Endothelial cell of umbilical vein (primary cell): ENCODE results near the gene TMEM182. TPM values are rescaled to one million over a fixed set of nuclear protein-coding genes. Genes with fewer than 3 reads are reported as not detected.

Experiments used
- BruUV-seq: library from RNA; stranded (reverse); fragments of 400-500 nt; replicated peaks from 2 replicates; lab custom pipeline; 2021; lab: Mats Ljungman, UMichigan
- CTCF ChIA-PET: fragments of 300-600, 350-600 bp; sonication (Branson Sonifier 250); formaldehyde crosslinking; loops from one replicate; lab custom pipeline; 2021; ENCODE audit warnings: antibody characterized with exemption, inconsistent platforms; lab: Charles Lee
- POLR2A ChIA-PET: fragments of 300-600, 350-600 bp; sonication (Branson Sonifier 250); formaldehyde crosslinking; loops from one replicate; lab custom pipeline; 2021; ENCODE audit warnings: antibody characterized with exemption, inconsistent platforms; lab: Charles Lee
- DNase-seq: peaks from one replicate; pipeline ENCODE4 v3.0.0-alpha.2; 2011; ENCODE audit warnings: low read depth, low spot score
- FAIRE-seq: peaks from 2 replicates; lab custom pipeline; 2011; peaks lifted over from hg19 to GRCh38; lab: Jason Lieb, UNC
- H2AFZ ChIP-seq: 2 replicates; pipeline ENCODE4 v1.6.0; 2012; ENCODE audit warnings: low read depth, low read length, control low read depth, inconsistent platforms
- H3K27ac ChIP-seq: 2 replicates; pipeline ENCODE4 v1.5.1; 2011; ENCODE audit warnings: low read depth, mild to moderate bottlenecking, control low read depth, low read length, moderate library complexity; ENCODE audit not compliant: insufficient read depth
- H3K27me3 ChIP-seq, 2 experiments: 2 replicates each; pipeline versions ENCODE4 v1.6.0 to v1.6.1; 2011; ENCODE audit warnings: low read length in 2 of 2, mixed read lengths in 1 of 2; ENCODE audit not compliant: control insufficient read depth in 2 of 2, insufficient read depth in 2 of 2
- H3K36me3 ChIP-seq, 2 experiments: 2 replicates in 1 of 2; 3 replicates in 1 of 2; pipeline ENCODE4 v1.5.1; 2011; ENCODE audit warnings: low read length in 2 of 2, mild to moderate bottlenecking in 1 of 2, moderate library complexity in 1 of 2; ENCODE audit not compliant: control insufficient read depth in 2 of 2, insufficient read depth in 2 of 2; ENCODE audit errors: extremely low read depth in 1 of 2
- H3K4me1 ChIP-seq: 3 replicates; pipeline ENCODE4 v1.5.1; 2011; ENCODE audit warnings: mild to moderate bottlenecking, low read length; ENCODE audit not compliant: control insufficient read depth, insufficient read depth; ENCODE audit errors: extremely low read depth
- H3K4me2 ChIP-seq: 2 replicates; pipeline ENCODE4 v1.6.1; 2011; ENCODE audit warnings: low read length, control low read depth, mixed read lengths; ENCODE audit not compliant: insufficient read depth
- H3K4me3 ChIP-seq, 3 experiments: fragments of 200-600 bp in 1 of 3; sonication (generic), shearing (Covaris generic) in 1 of 3; replicated peaks in 1 of 3; 2 replicates each; pipeline ENCODE4 v1.5.1; 2011 to 2016; ENCODE audit warnings: control low read depth in 3 of 3, low read length in 3 of 3, mild to moderate bottlenecking in 2 of 3, inconsistent platforms in 1 of 3, low read depth in 1 of 3, moderate library complexity in 1 of 3; ENCODE audit not compliant: insufficient read depth in 1 of 3
- H3K79me2 ChIP-seq: 2 replicates; pipeline ENCODE4 v1.6.0; 2012; ENCODE audit warnings: low read length, inconsistent platforms; ENCODE audit not compliant: control insufficient read depth, insufficient read depth
- H3K9ac ChIP-seq: replicated peaks from 2 replicates; pipeline ENCODE3; 2011; ENCODE audit warnings: low read length, control low read depth; ENCODE audit not compliant: insufficient read depth; ENCODE audit errors: extremely low read depth
- H3K9me1 ChIP-seq: replicated peaks from 3 replicates; pipeline ENCODE4 v1.6.0; 2011; ENCODE audit warnings: mild to moderate bottlenecking, low read length; ENCODE audit not compliant: control insufficient read depth, insufficient read depth; ENCODE audit errors: extremely low read depth
- H3K9me3 ChIP-seq: replicated peaks from 2 replicates; pipeline ENCODE4 v1.5.1; 2012; ENCODE audit warnings: low read length, inconsistent platforms; ENCODE audit not compliant: control insufficient read depth, insufficient read depth
- H4K20me1 ChIP-seq: replicated peaks from 2 replicates; pipeline ENCODE3; 2011; ENCODE audit warnings: mild to moderate bottlenecking, low read length; ENCODE audit not compliant: control insufficient read depth, insufficient read depth; ENCODE audit errors: extremely low read depth
- CTCF ChIP-seq, 2 donors: IDR thresholded peaks; 1 replicate in 1 of 2; 2 replicates in 1 of 2; pipeline ENCODE4 v1.5.1; 2011; ENCODE audit warnings: low read length in 2 of 2, mild to moderate bottlenecking in 2 of 2, moderate library complexity in 2 of 2, control low read depth in 1 of 2, inconsistent platforms in 1 of 2, low read depth in 1 of 2; ENCODE audit not compliant: insufficient read depth in 1 of 2; ENCODE audit errors: extremely low read depth in 1 of 2
- EZH2 ChIP-seq: IDR thresholded peaks from 2 replicates; pipeline ENCODE4 v1.6.1; 2012; ENCODE audit warnings: borderline replicate concordance, low read depth, mild to moderate bottlenecking, moderate library complexity, low read length, inconsistent platforms; ENCODE audit not compliant: severe bottlenecking
- FOS ChIP-seq: IDR thresholded peaks from 2 replicates; pipeline ENCODE4 v1.6.1; 2011; ENCODE audit warnings: mild to moderate bottlenecking, low read length, moderate library complexity, borderline replicate concordance; ENCODE audit not compliant: insufficient read depth
- GATA2 ChIP-seq: IDR thresholded peaks from 2 replicates; pipeline ENCODE4 v1.7.0; 2011; ENCODE audit warnings: low read depth, mild to moderate bottlenecking, moderate library complexity, mixed read lengths, low read length; ENCODE audit not compliant: insufficient read length, insufficient read depth
- JUN ChIP-seq: IDR thresholded peaks from 2 replicates; pipeline ENCODE4 v1.6.1; 2011; ENCODE audit warnings: borderline replicate concordance, low read depth; ENCODE audit not compliant: insufficient read length, insufficient read depth
- MAX ChIP-seq: IDR thresholded peaks from 2 replicates; pipeline ENCODE4 v1.6.1; 2011; ENCODE audit not compliant: insufficient read depth, insufficient read length
- MYC ChIP-seq: IDR thresholded peaks from one replicate; pipeline ENCODE4 v1.6.1; 2011; ENCODE audit warnings: mild to moderate bottlenecking, low read depth, low read length
- POLR2A ChIP-seq: IDR thresholded peaks from 2 replicates; pipeline ENCODE4 v1.6.1; 2012; ENCODE audit warnings: low read depth, mild to moderate bottlenecking, control low read depth, low read length
- POLR2AphosphoS5 ChIP-seq: IDR thresholded peaks from 2 replicates; pipeline ENCODE4 v1.6.1; 2012; ENCODE audit warnings: low read depth, mild to moderate bottlenecking, control low read depth, low read length, moderate library complexity; ENCODE audit not compliant: insufficient read depth
- dilution Hi-C: fragments of 300-500 bp; cut with MboI; formaldehyde crosslinking; loops from one replicate; pipeline ENCODE4 v1.15.0; 2019; ENCODE audit warnings: low sequenced_read_pairs; ENCODE audit not compliant: extremely low pct_ligation_motif_present
- intact Hi-C: fragments of 100-400 bp; cut with micrococcal nuclease; formaldehyde crosslinking; loops from one replicate; pipeline ENCODE4 v1.10.0; 2022
- polyA plus RNA-seq, 4 experiments: library from polyadenylated mRNA; depleted of rRNA in 3 of 4; stranded (reverse) in 3 of 4; unstranded in 1 of 4; fragments of >200 nt; gene quantifications; 2 replicates each; pipeline versions ENCODE4 v1.2.1 to v1.2.3, GENCODE V29; 2011 to 2012; ENCODE audit warnings: missing spikeins in 1 of 4
- total RNA-seq: library from RNA; stranded (reverse); gene quantifications from 2 replicates; pipeline ENCODE4 v1.2.3, GENCODE V29; 2021

Gene TMEM182
- total and polyA plus RNA-seq, 2 donors (not counting 3 experiments of a cell fraction or from before 2014, with no cell fraction given) = 0.69 to 0.95 TPM

GRCh38 chr2:102826904-102827303, 65.1 kb downstream of the TMEM182 start:
- no peaks in the 10 kb centered on the region for H4K20me1 ChIP-seq
- DNase-seq = no peak
- H3K27ac ChIP-seq = no peak overlapping the region
- dilution Hi-C loops = no loop called here
- H3K36me3 ChIP-seq = no peaks in the 10 kb centered on the region
- H3K9me3 ChIP-seq = no peaks in the 10 kb centered on the region
- no peaks in the 10 kb centered on the region for H3K9me1 ChIP-seq
- H3K4me1 ChIP-seq = no peaks in the 10 kb centered on the region
- BruUV-seq = no TSS peak
- no peak overlapping the region for H3K4me3 ChIP-seq
- intact Hi-C loops = no loop called here
- FAIRE-seq = no peak
- no peak overlapping the region for H3K4me2 ChIP-seq
- CTCF ChIA-PET = interaction anchor here (1.1 to 1.2 kb wide), 2 partner anchors 14 to 21 kb away, joined by 3 to 8 read pairs; no protein-coding TSS in a partner anchor
- POLR2A ChIA-PET = no interaction called here
- H2AFZ ChIP-seq = no peak overlapping the region
- no peaks in the 10 kb centered on the region for H3K27me3 ChIP-seq
- no peak for TF ChIP-seq POLR2AphosphoS5
- no peak for TF ChIP-seq GATA2
- no peak for TF ChIP-seq MYC
- TF ChIP-seq CTCF (IDR thresholded peaks at IDR 0.05; ENCODE audit: extremely low read depth in 1 of 2, insufficient read depth in 1 of 2, low read depth in 1 of 2, low read length in 2 of 2) = no peak
- TF ChIP-seq POLR2A = no peak
- TF ChIP-seq MAX = no peak
- no peak for TF ChIP-seq EZH2
- no peak for TF ChIP-seq FOS
- TF ChIP-seq JUN = no peak
- no peaks in the 10 kb centered on the region for H3K79me2 ChIP-seq
- no peak overlapping the region for H3K9ac ChIP-seq
